Medulla oblongata (tissue), 1 donor: Measurements from ENCODE around the gene SERTAD3.
A peak's percentile ranks its signal among the peaks of the same experiment; 100 is the strongest.
"Not testable (repeated sequence)": the region's sequence is repeated elsewhere in the genome, so short reads cannot be mapped to it uniquely, and the experiment has no call there.

ENCODE experiments used
- DNase-seq: peaks from one replicate; pipeline ENCODE4 v3.0.0-alpha.2; 2015; ENCODE audit errors: extremely low spot score

SERTAD3 gene, protein sequence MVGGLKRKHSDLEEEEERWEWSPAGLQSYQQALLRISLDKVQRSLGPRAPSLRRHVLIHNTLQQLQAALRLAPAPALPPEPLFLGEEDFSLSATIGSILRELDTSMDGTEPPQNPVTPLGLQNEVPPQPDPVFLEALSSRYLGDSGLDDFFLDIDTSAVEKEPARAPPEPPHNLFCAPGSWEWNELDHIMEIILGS

DNA sequence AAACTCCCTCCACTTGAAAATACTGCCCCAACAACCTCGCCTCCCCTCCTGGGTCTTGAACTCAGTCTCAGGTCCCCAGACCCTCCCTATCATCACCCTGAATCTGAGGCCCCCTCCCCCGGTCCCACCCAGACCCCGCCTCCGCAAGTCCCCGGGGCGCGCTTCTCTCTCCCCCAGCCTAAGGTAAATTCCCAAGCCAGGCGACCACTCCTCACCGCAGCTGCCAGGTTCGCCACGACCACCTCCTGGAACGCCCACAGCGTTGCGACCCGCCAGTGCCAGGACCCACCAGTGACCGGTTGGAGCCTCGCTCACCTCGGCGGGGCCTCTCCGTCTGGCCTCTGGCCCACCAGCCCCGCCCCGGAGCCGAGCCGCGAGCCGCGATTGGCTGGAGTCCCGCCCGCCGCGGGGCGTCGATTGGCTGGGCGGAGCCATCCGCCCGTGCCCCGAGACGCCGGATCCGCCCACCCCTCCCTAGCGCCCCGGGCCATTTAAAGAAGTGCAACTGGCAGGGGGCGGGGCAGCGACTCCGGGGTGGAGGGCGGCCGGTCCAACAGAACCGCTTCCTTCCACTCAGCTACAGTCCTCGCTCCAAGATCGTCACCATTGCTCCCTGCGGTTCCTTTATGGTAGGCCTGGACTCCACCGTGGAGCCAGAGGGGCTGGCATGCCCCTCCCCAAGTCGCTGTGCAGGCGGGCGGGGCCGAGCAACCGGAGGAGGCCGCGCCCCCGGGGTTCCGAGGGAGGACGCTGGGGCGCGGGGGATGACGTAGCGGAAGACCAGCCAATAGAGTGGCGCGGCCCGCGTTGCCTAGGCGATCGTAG lies at the start of gene SERTAD3:
SERTAD3 (minus strand) TSS at position 336 of the 825 bp plus-strand sequence. CDS start 2,255 bp downstream, outside the sequence.
- DNase-seq, result peak; percentile 98

DNA sequence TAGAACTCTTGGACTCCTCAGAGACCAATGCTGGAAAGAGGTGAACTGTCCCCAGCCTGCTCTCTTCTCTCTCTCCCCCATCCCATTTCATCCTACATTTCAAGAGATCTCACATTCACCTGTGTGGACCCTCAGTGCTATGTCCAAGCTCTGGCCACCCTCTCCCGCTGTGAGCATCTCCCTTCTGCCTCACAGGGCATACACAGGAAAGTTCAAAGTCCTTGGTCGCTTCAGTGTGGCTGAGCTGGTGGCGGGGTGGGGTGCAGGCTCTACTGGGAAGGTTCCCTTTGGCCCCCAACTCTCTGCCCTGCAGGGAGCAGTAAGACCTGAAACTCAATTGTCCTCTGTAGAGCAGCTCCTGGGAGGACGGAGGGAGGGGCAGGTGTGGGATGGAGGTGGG lies 49.6 kb upstream of the SERTAD3 start:
- DNase-seq, result no peak

DNA sequence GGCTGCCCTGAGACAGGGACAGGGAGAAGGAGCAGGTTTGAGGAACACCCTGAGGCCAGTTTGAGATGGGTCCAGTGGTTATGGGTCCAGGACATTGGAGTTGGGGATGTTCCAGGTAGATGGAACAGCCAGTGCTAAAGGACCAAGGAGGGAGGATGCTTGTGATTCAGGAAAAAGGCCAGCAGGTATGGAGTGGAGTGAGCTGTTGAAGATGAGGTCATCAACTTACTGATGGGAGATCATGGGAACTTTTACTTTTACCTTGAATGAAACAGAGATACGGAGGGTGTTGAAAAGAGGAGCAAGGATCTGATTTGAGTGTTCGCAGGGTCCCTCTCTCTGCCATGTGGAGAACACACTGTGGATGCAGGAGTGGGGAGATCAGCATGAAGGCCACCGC lies 48.1 kb upstream of the SERTAD3 start:
- no peak for DNase-seq

DNA sequence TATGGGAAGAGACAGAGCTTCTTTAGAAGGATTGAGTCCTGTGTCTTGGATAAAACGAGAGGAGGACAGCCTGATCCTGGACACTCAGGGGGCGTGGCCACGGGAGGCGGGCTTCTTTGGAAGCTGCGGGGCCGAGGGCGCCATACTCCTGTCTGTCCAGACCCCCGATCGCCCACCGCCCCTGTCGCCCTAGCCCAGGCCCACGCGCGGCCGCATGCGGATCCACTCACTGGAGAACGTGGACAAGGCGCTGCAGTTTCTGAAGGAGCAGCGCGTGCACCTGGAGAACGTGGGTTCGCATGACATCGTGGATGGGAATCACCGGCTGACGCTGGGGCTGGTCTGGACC lies 45.7 kb upstream of the SERTAD3 start:
- DNase-seq, result no peak

DNA sequence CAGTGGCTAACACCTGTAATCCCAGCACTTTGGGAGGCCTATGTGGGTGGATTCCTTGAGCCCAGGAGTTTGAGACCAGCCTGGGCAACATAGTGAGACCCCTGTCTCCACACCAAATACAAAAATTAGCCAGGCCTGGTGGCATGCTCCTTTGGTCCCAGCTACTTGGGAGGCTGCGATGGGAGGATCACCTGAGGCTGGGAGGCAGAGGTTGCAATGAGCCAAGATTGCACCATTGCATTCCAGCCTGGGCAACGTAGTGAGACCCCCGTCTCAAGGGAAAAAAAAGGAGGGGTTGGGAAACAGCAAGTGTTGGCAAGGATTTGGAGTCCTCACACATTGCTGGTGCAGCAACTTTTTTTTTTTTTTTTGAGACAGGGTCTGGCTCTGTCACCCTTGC lies 41.9 kb upstream of the SERTAD3 start:
- DNase-seq, result no peak

DNA sequence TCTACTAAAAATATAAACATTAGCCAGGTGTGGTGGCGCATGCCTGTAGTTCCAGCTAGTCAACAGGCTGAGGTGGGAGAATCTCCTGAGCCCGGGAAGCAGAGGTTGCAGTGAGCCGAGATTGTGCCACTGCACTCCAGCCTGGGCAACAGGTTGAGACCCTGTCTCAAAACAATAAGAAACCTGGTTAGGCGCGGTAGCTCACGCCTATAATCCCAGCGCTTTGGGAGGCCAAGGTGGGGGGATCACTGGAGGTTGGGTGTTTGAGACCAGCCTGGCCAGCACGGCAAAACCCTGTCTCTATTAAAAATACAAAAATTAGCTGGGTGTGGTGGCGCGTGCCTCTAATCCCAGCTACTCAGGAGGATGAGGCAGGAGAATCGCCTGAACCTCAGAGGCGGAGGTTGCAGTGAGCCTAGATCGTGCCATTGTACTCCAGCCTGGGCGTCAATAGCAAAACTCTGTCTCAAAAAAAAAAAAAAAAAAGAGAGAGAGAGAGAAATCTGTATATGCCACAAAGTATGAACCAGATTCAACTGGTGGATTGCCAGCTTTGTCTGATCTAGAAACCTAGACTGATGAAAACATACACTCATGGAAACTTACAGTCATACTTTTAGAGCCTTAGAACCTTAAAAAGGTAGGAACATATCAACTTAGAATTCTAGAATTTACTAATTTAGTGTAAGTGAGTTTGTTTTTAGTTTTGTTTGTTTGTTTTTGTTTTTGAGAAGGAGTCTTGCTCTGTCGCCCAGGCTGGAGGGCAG lies 31.9 kb upstream of the SERTAD3 start:
- DNase-seq, result not testable (repeated sequence)

DNA sequence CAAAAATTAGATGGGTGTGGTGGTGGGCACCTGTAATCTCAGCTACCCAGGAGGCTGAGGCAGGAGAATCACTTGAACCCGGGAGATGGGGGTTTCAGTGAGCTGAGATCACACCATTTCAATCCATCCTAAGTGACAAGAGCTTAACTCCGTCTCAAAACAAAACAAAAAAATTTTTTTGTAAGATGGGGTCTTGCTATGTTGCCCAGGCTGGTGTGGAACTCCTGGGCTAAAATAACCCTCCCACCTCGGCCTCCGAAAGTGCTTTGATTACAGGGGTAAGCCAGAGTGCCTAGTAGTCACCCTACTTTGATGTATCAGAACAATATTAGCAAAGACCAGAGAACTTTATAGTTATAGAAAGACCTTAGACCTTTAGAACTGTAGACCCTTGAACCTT lies 30.6 kb upstream of the SERTAD3 start:
- DNase-seq, result no peak

DNA sequence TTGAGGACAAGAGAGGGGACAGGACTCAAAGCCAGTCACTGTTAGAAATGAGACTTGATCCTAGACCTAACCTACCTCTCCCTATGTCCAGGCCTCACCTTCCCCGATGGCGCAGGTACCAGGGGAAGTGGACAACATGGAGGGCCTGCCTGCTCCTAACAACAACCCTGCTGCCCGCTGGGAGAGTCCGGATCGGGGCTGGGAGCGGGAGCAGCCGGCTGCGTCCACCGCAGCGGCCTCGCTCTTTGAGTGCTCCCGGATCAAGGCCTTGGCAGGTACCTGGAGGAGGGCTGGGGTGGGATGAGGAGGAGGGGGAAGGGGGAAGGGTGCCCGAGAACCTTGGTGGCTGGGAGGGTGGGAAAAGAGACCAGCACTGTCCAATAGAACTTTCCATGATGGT lies 28.4 kb upstream of the SERTAD3 start:
- DNase-seq, result no peak

DNA sequence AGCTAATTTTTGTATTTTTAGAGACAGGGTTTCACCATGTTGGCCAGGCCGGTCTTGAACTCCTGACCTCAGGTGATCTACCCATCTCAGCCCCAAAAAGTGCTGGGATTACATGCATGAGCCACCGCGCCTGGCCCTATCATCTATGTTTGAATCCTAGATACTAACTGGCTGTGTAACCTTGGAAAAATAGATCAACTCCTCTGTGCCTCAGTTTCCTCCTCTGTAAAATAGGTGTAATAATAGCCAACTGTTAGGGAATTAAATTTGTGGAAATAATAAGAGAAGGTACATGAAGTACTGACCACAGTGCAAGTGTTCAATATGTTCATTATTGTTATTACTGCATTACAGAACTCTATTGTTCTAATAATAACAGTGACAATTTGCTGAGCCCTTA lies 27.0 kb upstream of the SERTAD3 start:
- no peak for DNase-seq

DNA sequence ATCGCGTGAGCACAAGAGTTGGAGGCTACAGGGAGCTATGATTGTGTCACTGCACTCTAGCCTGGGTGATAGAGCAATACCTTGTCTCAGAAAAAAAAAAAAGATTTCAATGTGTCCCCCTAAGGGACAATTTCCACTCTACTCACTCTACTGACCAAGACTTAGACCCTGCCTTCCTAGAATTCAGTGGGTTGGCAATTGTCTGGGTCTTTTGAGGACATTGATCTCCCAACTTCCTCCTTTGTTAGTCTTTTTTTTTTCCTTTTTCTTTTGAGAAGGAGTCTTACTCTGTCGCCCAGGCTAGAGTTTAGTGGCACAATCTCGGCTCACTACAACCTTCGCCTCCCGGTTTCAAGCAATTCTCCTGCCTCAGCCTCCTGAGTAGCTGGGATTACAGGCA lies 24.9 kb upstream of the SERTAD3 start:
- DNase-seq, result no peak

DNA sequence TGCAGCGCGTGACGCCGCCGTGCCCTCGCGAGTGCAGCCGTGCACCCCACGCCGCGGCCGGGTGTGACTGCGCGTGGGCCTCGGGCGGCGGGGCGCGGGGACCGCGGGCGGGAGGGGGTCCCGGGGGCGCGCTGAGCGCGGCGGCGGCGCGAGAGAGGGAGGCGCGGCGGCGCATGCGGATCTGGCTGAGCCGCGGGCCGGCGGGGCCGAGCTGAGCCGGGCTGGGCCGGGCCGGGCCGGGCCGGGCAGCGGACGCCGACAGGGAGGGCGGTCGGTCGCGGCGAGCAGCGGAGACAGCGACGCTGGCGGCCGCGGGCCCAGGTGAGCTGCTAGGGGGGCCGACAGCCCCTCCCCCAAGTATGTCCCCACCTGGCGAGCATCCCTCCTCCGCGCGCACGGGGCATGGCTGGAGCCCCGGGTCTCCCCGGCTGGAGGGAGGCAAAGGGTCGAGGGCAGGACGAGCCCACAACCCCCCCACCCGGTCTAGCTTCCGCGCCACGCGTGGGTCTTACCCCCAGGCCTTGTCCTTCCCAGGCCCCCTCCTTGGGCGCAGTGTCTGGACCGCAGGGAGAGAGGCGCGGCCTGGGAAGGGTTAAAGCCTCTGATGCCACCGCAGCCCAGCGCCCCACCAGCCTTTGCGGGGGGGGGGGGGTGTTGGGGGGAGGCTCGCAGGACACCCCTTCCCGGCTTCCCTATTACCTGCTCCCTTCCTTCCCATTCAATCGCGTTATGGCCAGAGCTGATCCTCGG lies 23.0 kb upstream of the SERTAD3 start, which contains the start of gene SPTBN4:
SPTBN4 (plus strand) TSS at position 17 of the 750 bp plus-strand sequence. CDS start 5,621 bp downstream, outside the sequence.
- no peak for DNase-seq

DNA sequence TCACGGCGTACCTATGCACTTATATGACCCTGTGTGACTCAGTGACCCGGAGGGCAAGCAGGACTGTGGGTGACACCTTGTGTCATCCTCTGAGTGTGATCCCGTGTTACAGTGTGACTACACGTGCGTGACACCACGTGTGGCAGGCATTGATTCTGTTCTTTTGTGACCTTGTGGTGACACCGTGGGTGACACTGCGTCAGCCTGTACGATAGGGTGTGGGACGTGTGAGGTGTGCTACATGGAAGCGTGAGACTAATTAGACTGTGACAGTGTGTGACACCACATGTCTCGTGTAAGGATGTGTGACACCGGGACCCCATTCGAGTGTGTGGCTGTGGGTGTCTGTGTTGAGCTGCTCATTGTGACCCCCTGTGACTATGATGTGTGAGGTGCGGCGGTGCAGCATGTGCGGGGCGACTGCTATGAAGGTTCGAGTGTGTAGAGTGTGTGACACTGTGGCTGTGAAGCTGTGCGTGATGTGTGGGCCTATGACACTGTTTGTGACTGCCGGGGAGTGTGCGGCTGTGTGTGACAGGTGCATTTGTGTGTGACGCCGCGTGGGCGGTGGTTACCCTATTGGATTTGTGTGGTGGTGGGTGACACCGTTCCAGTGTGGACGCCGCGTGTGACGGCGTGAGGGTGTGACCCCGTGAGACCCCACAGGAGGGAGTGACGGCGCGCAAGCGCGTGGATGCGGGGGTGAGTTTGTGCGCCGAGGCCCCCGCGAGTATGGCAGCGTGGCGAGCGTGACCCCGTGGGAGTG lies 22.3 kb upstream of the SERTAD3 start:
- no peak for DNase-seq

DNA sequence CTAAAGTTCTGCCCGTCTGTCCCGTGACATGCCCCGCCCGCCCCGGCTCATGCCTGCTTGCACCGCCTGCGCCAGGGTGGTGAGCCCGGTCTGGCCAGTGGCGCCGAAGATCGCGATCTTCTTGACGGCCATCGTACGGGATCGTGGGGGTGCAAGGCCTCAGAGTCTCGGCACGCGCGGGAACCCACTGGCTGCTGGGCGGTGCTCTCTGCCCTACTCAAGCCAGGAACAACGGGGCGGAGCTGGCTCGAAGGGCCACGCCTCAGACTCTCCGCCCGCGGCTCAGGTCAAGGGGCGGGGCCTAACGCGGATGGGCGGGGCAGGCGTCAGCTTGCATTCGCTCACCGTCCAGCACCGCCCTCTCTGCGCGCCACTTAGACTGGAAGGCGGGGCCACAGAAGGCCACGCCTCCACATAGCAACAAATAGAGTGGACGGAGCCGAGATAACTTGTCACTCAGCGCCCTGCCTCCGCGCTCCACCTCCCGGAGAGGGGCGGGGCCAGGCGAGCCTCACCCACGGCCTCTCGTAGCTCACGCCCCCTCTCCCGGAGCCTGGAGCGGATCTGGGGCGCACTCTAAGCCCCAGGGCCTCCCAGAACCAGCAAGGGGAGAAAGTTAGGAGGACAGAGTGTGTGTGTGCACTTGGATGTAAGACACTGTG lies 21.6 kb upstream of the SERTAD3 start, which contains the start of gene BLVRB:
BLVRB (minus strand) TSS at position 189 of the 662 bp plus-strand sequence; CDS start at position 132, 57 bp downstream.
- DNase-seq, result peak; percentile 100

DNA sequence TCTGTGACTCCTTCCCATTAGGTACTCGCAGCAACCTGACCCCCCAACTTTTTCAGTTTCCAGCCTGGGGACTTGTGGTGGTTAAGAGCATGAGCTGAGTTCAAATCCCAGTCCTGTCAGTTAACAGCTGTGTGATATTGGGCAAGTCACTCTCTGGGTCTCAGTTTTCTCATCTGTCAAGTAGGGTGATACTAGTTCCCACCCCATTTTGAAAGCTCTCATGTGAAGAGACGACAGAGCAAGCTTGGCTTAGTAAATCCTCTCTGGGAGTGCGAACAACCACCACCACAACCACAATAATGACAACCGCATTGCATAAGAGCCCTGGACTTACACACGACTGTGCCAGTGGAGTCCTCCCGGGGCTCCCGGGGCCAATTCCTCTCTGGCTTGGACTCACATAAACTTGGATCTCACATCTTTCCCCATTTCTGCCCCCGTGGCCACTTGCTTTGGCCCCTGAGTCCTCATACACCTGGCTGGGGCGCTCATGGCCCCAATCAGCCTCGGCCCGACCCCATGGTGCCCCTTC lies 21.0 kb upstream of the SERTAD3 start:
- peak; percentile 22 for DNase-seq

DNA sequence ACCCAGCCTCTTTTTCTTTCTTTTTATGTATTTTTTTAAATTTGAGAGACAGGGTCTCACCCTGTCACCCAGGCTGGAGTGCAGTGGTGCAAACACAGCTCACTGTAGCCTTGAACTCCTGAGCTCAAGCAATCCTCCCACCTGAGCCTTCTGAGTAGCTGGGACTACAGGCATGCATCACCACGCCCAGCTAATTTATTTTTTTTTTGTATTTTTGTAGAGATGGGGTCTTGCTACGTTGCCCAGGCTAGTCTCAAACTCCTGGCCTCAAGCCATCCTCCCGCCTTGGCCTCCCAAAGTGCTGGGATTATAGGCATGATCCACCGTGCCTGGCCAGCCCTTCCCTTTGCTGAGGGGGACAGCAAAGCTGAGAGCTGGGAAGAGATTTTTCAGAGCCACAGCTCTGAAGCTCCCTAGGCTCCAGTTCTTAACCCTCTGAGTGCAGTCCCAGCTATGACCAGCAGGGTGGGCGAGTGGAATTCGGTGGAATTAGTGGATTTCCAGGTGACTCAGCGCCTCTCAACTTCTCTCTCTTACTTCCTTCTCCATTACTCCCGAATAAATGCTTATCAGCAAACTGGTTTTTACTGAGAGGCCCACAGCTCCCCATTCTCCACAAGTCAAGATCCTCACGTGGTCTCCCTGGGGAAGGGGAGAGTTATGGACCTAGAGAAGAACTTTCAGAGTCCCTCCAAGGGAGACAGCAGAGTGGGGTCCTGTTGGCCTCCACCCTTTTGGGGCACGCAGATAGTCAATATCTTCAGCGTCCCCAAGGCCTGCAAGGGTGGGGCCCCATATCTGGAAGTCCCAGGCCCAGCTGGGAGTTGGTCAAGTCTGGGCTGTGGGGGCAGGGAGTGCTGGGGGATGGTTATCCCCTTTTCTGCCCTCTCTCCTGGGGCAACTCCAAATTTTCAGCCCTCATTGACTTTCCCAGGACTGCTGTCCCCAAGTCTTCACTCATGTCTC lies 20.2 kb upstream of the SERTAD3 start:
- peak; percentile 87 for DNase-seq

DNA sequence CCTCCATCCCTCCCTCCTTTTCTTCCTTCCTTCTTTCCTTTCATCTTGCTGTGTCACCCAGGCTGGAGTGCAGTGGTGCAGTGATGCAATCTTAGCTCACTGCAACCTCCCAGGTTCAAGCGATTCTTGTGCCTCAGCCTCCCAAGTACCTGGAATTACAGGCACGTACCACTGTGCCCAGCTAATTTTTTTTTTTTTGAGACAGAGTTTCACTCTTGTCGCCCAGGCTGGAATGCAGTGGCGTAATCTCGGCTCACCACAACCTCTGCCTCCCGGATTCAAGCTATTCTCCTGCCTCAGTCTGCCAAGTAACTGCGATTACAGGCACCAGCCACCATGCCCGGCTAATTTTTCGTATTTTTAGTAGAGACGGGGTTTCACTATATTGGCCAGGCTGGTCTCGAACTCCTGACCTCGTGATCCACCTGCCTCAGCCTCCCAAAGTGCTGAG lies 19.5 kb upstream of the SERTAD3 start:
- not testable (repeated sequence) for DNase-seq

DNA sequence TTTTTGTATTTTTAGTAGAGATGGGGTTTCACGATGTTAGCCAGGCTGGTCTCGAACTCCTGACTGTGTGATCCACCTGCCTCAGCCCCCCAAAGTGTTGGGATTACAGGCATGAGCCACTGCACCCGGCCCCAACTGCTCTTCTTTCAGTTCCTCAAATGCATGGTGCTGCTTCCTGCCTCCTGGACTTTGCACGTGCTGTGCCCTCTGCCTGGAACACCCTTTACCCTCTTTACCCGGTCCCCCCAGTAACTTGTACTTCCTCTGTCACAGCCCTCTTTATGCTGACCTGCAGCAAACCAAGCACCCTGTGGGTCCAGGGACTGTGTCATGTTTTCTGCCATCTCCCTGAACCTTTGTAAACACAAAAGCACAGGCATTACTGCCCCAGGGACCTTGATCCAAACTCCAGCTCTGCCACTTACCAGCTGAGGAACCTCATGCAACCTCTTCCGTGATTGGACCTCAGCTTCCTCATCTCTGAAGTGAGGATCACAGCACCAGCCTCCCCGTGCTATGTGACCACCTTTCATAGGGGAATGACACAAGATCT lies 17.6 kb upstream of the SERTAD3 start:
- DNase-seq, result peak; percentile 32

DNA sequence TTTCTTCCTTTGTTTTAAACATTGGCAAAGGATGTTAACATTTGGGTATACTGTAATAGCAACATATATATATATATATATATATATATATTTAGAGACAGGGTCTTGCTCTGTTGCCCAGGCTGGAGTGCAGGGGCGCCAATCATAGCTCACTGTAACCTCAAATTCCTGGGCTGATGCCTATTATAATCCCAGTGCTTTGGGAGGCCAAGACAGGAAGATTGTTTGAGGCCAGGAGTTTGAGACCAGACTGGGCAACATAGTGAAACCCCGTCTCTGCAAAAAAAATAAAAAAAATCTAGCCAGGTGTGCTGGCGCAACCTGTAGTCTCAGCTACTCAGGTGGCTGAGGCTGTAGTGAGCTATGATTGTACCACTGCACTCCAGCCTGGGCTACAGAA lies 16.1 kb upstream of the SERTAD3 start:
- DNase-seq, result no peak

DNA sequence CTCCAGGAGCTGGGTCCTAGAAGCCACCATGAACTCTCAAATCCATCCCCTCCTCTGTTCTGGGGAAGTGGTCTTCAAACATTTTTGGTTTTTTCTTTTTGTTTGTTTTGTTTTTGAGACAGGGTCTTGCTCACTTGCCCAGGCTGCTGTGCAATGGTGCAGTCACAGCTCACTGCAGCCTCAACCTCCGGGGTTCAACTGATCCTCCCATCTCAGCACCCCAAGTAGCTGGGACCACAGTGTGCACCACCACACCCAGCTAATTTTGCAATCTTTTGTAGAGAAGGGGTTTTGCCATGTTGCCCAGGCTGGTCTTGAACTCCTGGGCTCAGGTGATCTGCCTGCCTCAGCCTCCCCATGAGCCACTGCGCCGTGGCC lies 14.5 kb upstream of the SERTAD3 start:
- DNase-seq, result no peak
